ENCODE results near the gene PARD3B.

The PARD3B gene

GRCh38 chr2:205352094-205352493 is 806.8 kb downstream of the PARD3B start:
- H3K27me3 ChIP-seq (replicated peaks in 2 of 5; ENCODE audit: control insufficient read depth in 4 of 5, insufficient read depth in 5 of 5, low read length in 4 of 5): no peaks in the 10 kb centered on the region
- no peaks in the 10 kb centered on the region for H3K9me3 ChIP-seq (ENCODE audit: control extremely low read depth in 1 of 5, control insufficient read depth in 4 of 5, insufficient read depth in 2 of 5, low read depth in 1 of 5, low read length in 4 of 5)
- H3K4me3 ChIP-seq (ENCODE audit: control insufficient read depth in 1 of 7, extremely low read depth in 1 of 7, insufficient read depth in 4 of 7, low read depth in 2 of 7, low read length in 6 of 7): no peak overlapping the region
- no peak for DNase-seq
- no peaks in the 10 kb centered on the region for H3K36me3 ChIP-seq (ENCODE audit: control insufficient read depth in 4 of 4, insufficient read depth in 4 of 4, low read length in 3 of 4)
- no peaks in the 10 kb centered on the region for H3K4me1 ChIP-seq (ENCODE audit: control extremely low read depth in 1 of 4, control insufficient read depth in 4 of 4, insufficient read depth in 4 of 4, low read length in 3 of 4)
- H3K27ac ChIP-seq (ENCODE audit: insufficient read depth in 1 of 2, low read depth in 1 of 2, low read length in 2 of 2, poor library complexity in 1 of 2, severe bottlenecking in 2 of 2): no peak overlapping the region
- WGBS (ENCODE audit: insufficient coverage): no CpG with 5 or more reads among the region's 3 CpGs
- POLR2A ChIA-PET: no interaction called here
- CTCF ChIA-PET: no interaction called here

- no peak overlapping the region for H3K27ac ChIP-seq (ENCODE audit: insufficient read depth in 1 of 2, low read depth in 1 of 2, low read length in 2 of 2, poor library complexity in 1 of 2, severe bottlenecking in 2 of 2)
- H3K27me3 ChIP-seq (replicated peaks in 2 of 5; ENCODE audit: control insufficient read depth in 4 of 5, insufficient read depth in 5 of 5, low read length in 4 of 5): no peaks in the 10 kb centered on the region
- ChIA-PET POLR2A (no interaction called here), CTCF (no interaction called here)
- 94% methylated on average over 2 of the region's 3 CpGs for WGBS (ENCODE audit: insufficient coverage)
- H3K9me3 ChIP-seq (ENCODE audit: control extremely low read depth in 1 of 5, control insufficient read depth in 4 of 5, insufficient read depth in 2 of 5, low read depth in 1 of 5, low read length in 4 of 5): no peaks in the 10 kb centered on the region
- H3K4me3 ChIP-seq (ENCODE audit: control insufficient read depth in 1 of 7, extremely low read depth in 1 of 7, insufficient read depth in 4 of 7, low read depth in 2 of 7, low read length in 6 of 7): no peak overlapping the region
- DNase-seq: no peak
- H3K36me3 ChIP-seq (ENCODE audit: control insufficient read depth in 4 of 4, insufficient read depth in 4 of 4, low read length in 3 of 4): no peaks in the 10 kb centered on the region
- no peaks in the 10 kb centered on the region for H3K4me1 ChIP-seq (ENCODE audit: control extremely low read depth in 1 of 4, control insufficient read depth in 4 of 4, insufficient read depth in 4 of 4, low read length in 3 of 4)
Observed at GRCh38 chr2:205352593-205352992, 807.3 kb downstream of the PARD3B start.

- ChIA-PET CTCF (no interaction called here), POLR2A (no interaction called here)
- H3K4me1 ChIP-seq (ENCODE audit: control extremely low read depth in 1 of 4, control insufficient read depth in 4 of 4, insufficient read depth in 4 of 4, low read length in 3 of 4): no peaks in the 10 kb centered on the region
- H3K9me3 ChIP-seq (ENCODE audit: control extremely low read depth in 1 of 5, control insufficient read depth in 4 of 5, insufficient read depth in 2 of 5, low read depth in 1 of 5, low read length in 4 of 5): no peaks in the 10 kb centered on the region
- no peak overlapping the region for H3K4me3 ChIP-seq (ENCODE audit: control insufficient read depth in 1 of 7, extremely low read depth in 1 of 7, insufficient read depth in 4 of 7, low read depth in 2 of 7, low read length in 6 of 7)
- H3K27me3 ChIP-seq (replicated peaks in 2 of 5; ENCODE audit: control insufficient read depth in 4 of 5, insufficient read depth in 5 of 5, low read length in 4 of 5): no peaks in the 10 kb centered on the region
- no peak overlapping the region for H3K27ac ChIP-seq (ENCODE audit: insufficient read depth in 1 of 2, low read depth in 1 of 2, low read length in 2 of 2, poor library complexity in 1 of 2, severe bottlenecking in 2 of 2)
- DNase-seq: no peak
- WGBS (ENCODE audit: insufficient coverage): 100% methylated on average over 1 of the region's 2 CpGs
- no peaks in the 10 kb centered on the region for H3K36me3 ChIP-seq (ENCODE audit: control insufficient read depth in 4 of 4, insufficient read depth in 4 of 4, low read length in 3 of 4)
Observed at GRCh38 chr2:205357732-205358131, 812.5 kb downstream of the PARD3B start.

- H3K9me3 ChIP-seq (ENCODE audit: control extremely low read depth in 1 of 5, control insufficient read depth in 4 of 5, insufficient read depth in 2 of 5, low read depth in 1 of 5, low read length in 4 of 5): no peaks in the 10 kb centered on the region
- no peaks in the 10 kb centered on the region for H3K36me3 ChIP-seq (ENCODE audit: control insufficient read depth in 4 of 4, insufficient read depth in 4 of 4, low read length in 3 of 4)
- H3K4me3 ChIP-seq (ENCODE audit: control insufficient read depth in 1 of 7, extremely low read depth in 1 of 7, insufficient read depth in 4 of 7, low read depth in 2 of 7, low read length in 6 of 7): no peak overlapping the region
- H3K4me1 ChIP-seq (ENCODE audit: control extremely low read depth in 1 of 4, control insufficient read depth in 4 of 4, insufficient read depth in 4 of 4, low read length in 3 of 4): no peaks in the 10 kb centered on the region
- ChIA-PET POLR2A (no interaction called here), CTCF (no interaction called here)
- H3K27ac ChIP-seq (ENCODE audit: insufficient read depth in 1 of 2, low read depth in 1 of 2, low read length in 2 of 2, poor library complexity in 1 of 2, severe bottlenecking in 2 of 2): no peak overlapping the region
- H3K27me3 ChIP-seq (replicated peaks in 2 of 5; ENCODE audit: control insufficient read depth in 4 of 5, insufficient read depth in 5 of 5, low read length in 4 of 5): no peaks in the 10 kb centered on the region
- WGBS (ENCODE audit: insufficient coverage): 97% methylated on average over 5 of the region's 8 CpGs
- peak in 2 of 3 donors; percentile 5 to 8 for DNase-seq
Observed at GRCh38 chr2:205358351-205358815, 813.1 kb downstream of the PARD3B start.

- CTCF ChIA-PET: interaction anchor here (1.1 kb wide), 1 partner anchor 27 kb away, joined by 3 read pairs; no protein-coding TSS in a partner anchor
- H3K36me3 ChIP-seq (ENCODE audit: control insufficient read depth in 4 of 4, insufficient read depth in 4 of 4, low read length in 3 of 4): no peaks in the 10 kb centered on the region
- no peaks in the 10 kb centered on the region for H3K9me3 ChIP-seq (ENCODE audit: control extremely low read depth in 1 of 5, control insufficient read depth in 4 of 5, insufficient read depth in 2 of 5, low read depth in 1 of 5, low read length in 4 of 5)
- no peaks in the 10 kb centered on the region for H3K27me3 ChIP-seq (replicated peaks in 2 of 5; ENCODE audit: control insufficient read depth in 4 of 5, insufficient read depth in 5 of 5, low read length in 4 of 5)
- POLR2A ChIA-PET: no interaction called here
- no peak for DNase-seq
- 92% methylated on average over 2 of the region's 3 CpGs for WGBS (ENCODE audit: insufficient coverage)
- H3K27ac ChIP-seq (ENCODE audit: insufficient read depth in 1 of 2, low read depth in 1 of 2, low read length in 2 of 2, poor library complexity in 1 of 2, severe bottlenecking in 2 of 2): no peak overlapping the region
- H3K4me3 ChIP-seq (ENCODE audit: control insufficient read depth in 1 of 7, extremely low read depth in 1 of 7, insufficient read depth in 4 of 7, low read depth in 2 of 7, low read length in 6 of 7): no peak overlapping the region
- no peaks in the 10 kb centered on the region for H3K4me1 ChIP-seq (ENCODE audit: control extremely low read depth in 1 of 4, control insufficient read depth in 4 of 4, insufficient read depth in 4 of 4, low read length in 3 of 4)
Observed at GRCh38 chr2:205361272-205361671, 816.0 kb downstream of the PARD3B start.

- H3K36me3 ChIP-seq (ENCODE audit: control insufficient read depth in 4 of 4, insufficient read depth in 4 of 4, low read length in 3 of 4): no peaks in the 10 kb centered on the region
- DNase-seq: no peak
- CTCF ChIA-PET: no interaction called here
- H3K4me3 ChIP-seq (ENCODE audit: control insufficient read depth in 1 of 7, extremely low read depth in 1 of 7, insufficient read depth in 4 of 7, low read depth in 2 of 7, low read length in 6 of 7): no peak overlapping the region
- no peaks in the 10 kb centered on the region for H3K4me1 ChIP-seq (ENCODE audit: control extremely low read depth in 1 of 4, control insufficient read depth in 4 of 4, insufficient read depth in 4 of 4, low read length in 3 of 4)
- H3K27me3 ChIP-seq (replicated peaks in 2 of 5; ENCODE audit: control insufficient read depth in 4 of 5, insufficient read depth in 5 of 5, low read length in 4 of 5): no peaks in the 10 kb centered on the region
- POLR2A ChIA-PET: no interaction called here
- no peaks in the 10 kb centered on the region for H3K9me3 ChIP-seq (ENCODE audit: control extremely low read depth in 1 of 5, control insufficient read depth in 4 of 5, insufficient read depth in 2 of 5, low read depth in 1 of 5, low read length in 4 of 5)
- H3K27ac ChIP-seq (ENCODE audit: insufficient read depth in 1 of 2, low read depth in 1 of 2, low read length in 2 of 2, poor library complexity in 1 of 2, severe bottlenecking in 2 of 2): no peak overlapping the region
Observed at GRCh38 chr2:205361970-205362369, 816.7 kb downstream of the PARD3B start.

GRCh38 chr2:205364261-205364660 is 819.0 kb downstream of the PARD3B start:
- WGBS (ENCODE audit: insufficient coverage): 100% methylated on average over 2 of the region's 3 CpGs
- H3K4me3 ChIP-seq (ENCODE audit: control insufficient read depth in 1 of 7, extremely low read depth in 1 of 7, insufficient read depth in 4 of 7, low read depth in 2 of 7, low read length in 6 of 7): no peak overlapping the region
- no peaks in the 10 kb centered on the region for H3K9me3 ChIP-seq (ENCODE audit: control extremely low read depth in 1 of 5, control insufficient read depth in 4 of 5, insufficient read depth in 2 of 5, low read depth in 1 of 5, low read length in 4 of 5)
- H3K27ac ChIP-seq (ENCODE audit: insufficient read depth in 1 of 2, low read depth in 1 of 2, low read length in 2 of 2, poor library complexity in 1 of 2, severe bottlenecking in 2 of 2): no peak overlapping the region
- POLR2A ChIA-PET: interaction anchor here (0.7 kb wide), 1 partner anchor 1171 kb away, joined by 3 read pairs; no protein-coding TSS in a partner anchor
- H3K4me1 ChIP-seq (ENCODE audit: control extremely low read depth in 1 of 4, control insufficient read depth in 4 of 4, insufficient read depth in 4 of 4, low read length in 3 of 4): no peaks in the 10 kb centered on the region
- no peak for DNase-seq
- no peaks in the 10 kb centered on the region for H3K27me3 ChIP-seq (replicated peaks in 2 of 5; ENCODE audit: control insufficient read depth in 4 of 5, insufficient read depth in 5 of 5, low read length in 4 of 5)
- no peaks in the 10 kb centered on the region for H3K36me3 ChIP-seq (ENCODE audit: control insufficient read depth in 4 of 4, insufficient read depth in 4 of 4, low read length in 3 of 4)
- CTCF ChIA-PET: no interaction called here
